ENCODE data around the gene B4GALT1.
A peak's percentile ranks its signal among the peaks of the same experiment; 100 is the strongest.
"Not testable (repeated sequence)": the region's sequence is repeated elsewhere in the genome, so short reads cannot be mapped to it uniquely, and the experiment has no call there.

B4GALT1 gene

GRCh38 chr9:33106372-33106771, 60.8 kb downstream of the B4GALT1 start:
- no peak for DNase-seq
- intact Hi-C loops (cut with DNase I): no loop called here

GRCh38 chr9:33105959-33106358, 61.2 kb downstream of the B4GALT1 start:
- DNase-seq: no peak
- intact Hi-C loops (cut with DNase I): no loop called here

- DNase-seq: no peak
- intact Hi-C loops (cut with DNase I): no loop called here
Measured at GRCh38 chr9:33105504-33105903, 61.6 kb downstream of the B4GALT1 start.

- DNase-seq: no peak
- intact Hi-C loops (cut with DNase I): no loop called here
Measured at GRCh38 chr9:33104401-33104800, 62.7 kb downstream of the B4GALT1 start.

GRCh38 chr9:33103501-33104281, 63.4 kb downstream of the B4GALT1 start:
- DNase-seq: no peak
- intact Hi-C loops (cut with DNase I): no loop called here

GRCh38 chr9:33102551-33103210, 64.5 kb downstream of the B4GALT1 start:
- no peak for DNase-seq
- intact Hi-C loops (cut with DNase I): no loop called here

GRCh38 chr9:33101104-33101951, 65.8 kb downstream of the B4GALT1 start:
- intact Hi-C loops (cut with DNase I): no loop called here
- DNase-seq: peak in 1 of 10 donors; percentile 77

- intact Hi-C loops (cut with DNase I): no loop called here
- no peak for DNase-seq
Measured at GRCh38 chr9:33099754-33100153, 67.4 kb downstream of the B4GALT1 start.

- DNase-seq: no peak
- intact Hi-C loops (cut with DNase I): no loop called here
Measured at GRCh38 chr9:33097192-33097591, 69.9 kb downstream of the B4GALT1 start.

- DNase-seq: no peak
- intact Hi-C loops (cut with DNase I): no loop called here
Measured at GRCh38 chr9:33092634-33093033, 74.5 kb downstream of the B4GALT1 start.

GRCh38 chr9:33085672-33086071, 81.5 kb downstream of the B4GALT1 start:
- intact Hi-C loops (cut with DNase I): not testable (repeated sequence)

GRCh38 chr9:33082538-33083326, 84.4 kb downstream of the B4GALT1 start:
- no peak for DNase-seq
- intact Hi-C loops (cut with DNase I): loop anchor here (5.0 kb wide), 1 partner anchor 85 kb away; the partner anchor contains the start of gene B4GALT1

More at GRCh38 chr9:33085672-33086071, 81.5 kb downstream of the B4GALT1 start:
- DNase-seq: not testable (repeated sequence)

- intact Hi-C loops (cut with DNase I): loop anchor here (5.0 kb wide), 1 partner anchor 85 kb away; the partner anchor contains the start of gene B4GALT1
- no peak for DNase-seq
Measured at GRCh38 chr9:33082128-33082527, 85.0 kb downstream of the B4GALT1 start.

GRCh38 chr9:33081128-33081851, 85.8 kb downstream of the B4GALT1 start:
- peak in 5 of 10 donors; percentile 21 to 82 (median 33) for DNase-seq
- intact Hi-C loops (cut with DNase I): loop anchor here (5.0 kb wide), 1 partner anchor 86 kb away; the partner anchor contains the start of gene B4GALT1

- intact Hi-C loops (cut with DNase I): loop anchor here (5.0 kb wide), 1 partner anchor 87 kb away; the partner anchor contains the start of gene B4GALT1
- DNase-seq: no peak
Measured at GRCh38 chr9:33080534-33080933, 86.6 kb downstream of the B4GALT1 start.

GRCh38 chr9:33076046-33077004, 90.8 kb downstream of the B4GALT1 start, which contains the start of gene SMU1:
Gene SMU1 (minus strand): TSS chr9:33076674. CDS start chr9:33076608, 66 bp downstream.
- peak; percentile 93 to 100 (median 98) for DNase-seq
- intact Hi-C loops (cut with DNase I): loop anchor here (10.0 kb wide), 1 partner anchor 52 kb away; the partner anchor contains the start of gene DNAJA1

GRCh38 chr9:33068991-33069390, 98.1 kb downstream of the B4GALT1 start:
- intact Hi-C loops (cut with DNase I): no loop called here
- DNase-seq: no peak
